CD14-positive monocyte (primary cell): ENCODE data around the gene GPR137C. TPM values are rescaled to one million over a fixed set of nuclear protein-coding genes. Genes with fewer than 3 reads are reported as not detected.

Experiments used
- DNase-seq, 3 donors: peaks; one replicate each; pipeline ENCODE4 v3.0.0-alpha.2; 2011 to 2022
- H2AFZ ChIP-seq: 2 replicates; pipeline ENCODE4 v1.6.0; 2012; ENCODE audit warnings: mild to moderate bottlenecking, low read depth, low read length, inconsistent platforms; ENCODE audit not compliant: insufficient read depth, poor library complexity, severe bottlenecking
- H3K27ac ChIP-seq, 2 donors: 1 replicate in 1 of 2; 2 replicates in 1 of 2; pipeline ENCODE4 v1.5.1; 2012 to 2013; ENCODE audit warnings: low read length in 2 of 2, control low read depth in 1 of 2, inconsistent platforms in 1 of 2, low read depth in 1 of 2, mild to moderate bottlenecking in 1 of 2
- H3K27me3 ChIP-seq, 2 donors: one replicate each; pipeline versions ENCODE4 v1.6.0 to v1.6.1; 2011 to 2013; ENCODE audit warnings: low read length in 2 of 2; ENCODE audit not compliant: control insufficient read depth in 2 of 2, insufficient read depth in 2 of 2
- H3K36me3 ChIP-seq, 2 donors: replicated peaks in 1 of 2; 1 replicate in 1 of 2; 2 replicates in 1 of 2; pipeline versions ENCODE4 v1.5.1 to v1.6.1; 2012 to 2013; ENCODE audit warnings: low read length in 2 of 2, control low read depth in 1 of 2, inconsistent platforms in 1 of 2, mild to moderate bottlenecking in 1 of 2; ENCODE audit not compliant: insufficient read depth in 2 of 2, control insufficient read depth in 1 of 2
- H3K4me1 ChIP-seq, 2 donors: 1 replicate in 1 of 2; 2 replicates in 1 of 2; pipeline versions ENCODE4 v1.5.1 to v1.6.1; 2012 to 2013; ENCODE audit warnings: low read length in 2 of 2, control low read depth in 1 of 2, inconsistent platforms in 1 of 2, mild to moderate bottlenecking in 1 of 2, moderate library complexity in 1 of 2; ENCODE audit not compliant: insufficient read depth in 2 of 2, control insufficient read depth in 1 of 2
- H3K4me2 ChIP-seq: replicated peaks from 2 replicates; pipeline ENCODE3; 2012; ENCODE audit warnings: low read length, moderate library complexity, mild to moderate bottlenecking; ENCODE audit not compliant: poor library complexity, severe bottlenecking; ENCODE audit errors: extremely low read depth
- H3K4me3 ChIP-seq, 3 experiments: fragments of 200-600 bp in 1 of 3; sonication (generic) in 1 of 3; replicated peaks in 1 of 3; 1 replicate in 2 of 3; 2 replicates in 1 of 3; pipeline ENCODE4 v1.5.1; 2011 to 2013; ENCODE audit warnings: low read length in 3 of 3, mild to moderate bottlenecking in 3 of 3, control low read depth in 2 of 3, low read depth in 2 of 3, inconsistent platforms in 1 of 3, moderate library complexity in 1 of 3
- H3K79me2 ChIP-seq: 2 replicates; pipeline ENCODE4 v1.6.0; 2012; ENCODE audit warnings: mild to moderate bottlenecking, control low read depth, inconsistent platforms, low read length, moderate library complexity; ENCODE audit not compliant: insufficient read depth
- H3K9ac ChIP-seq: 2 replicates; pipeline ENCODE4 v1.6.0; 2017; ENCODE audit warnings: low read length, mild to moderate bottlenecking; ENCODE audit not compliant: insufficient read depth, poor library complexity, severe bottlenecking
- H3K9me3 ChIP-seq, 2 donors: replicated peaks in 1 of 2; 1 replicate in 1 of 2; 2 replicates in 1 of 2; pipeline versions ENCODE4 v1.5.1 to v1.6.1; 2012 to 2013; ENCODE audit warnings: low read length in 2 of 2, control low read depth in 1 of 2; ENCODE audit not compliant: control insufficient read depth in 1 of 2, insufficient read depth in 1 of 2
- H4K20me1 ChIP-seq: 2 replicates; pipeline ENCODE4 v1.6.0; 2012; ENCODE audit warnings: mild to moderate bottlenecking, low read length, control low read depth, moderate library complexity; ENCODE audit not compliant: insufficient read depth
- H3K27ac Mint-ChIP-seq, 7 donors: one replicate each; pipeline ENCODE4 v1.8.0; 2020; ENCODE audit warnings: mild to moderate bottlenecking in 7 of 7, mixed read lengths in 7 of 7, moderate library complexity in 6 of 7, inconsistent platforms in 2 of 7
- H3K27me3 Mint-ChIP-seq, 3 donors: one replicate each; pipeline ENCODE4 v1.8.0; 2021 to 2022; ENCODE audit warnings: low read depth in 3 of 3, mild to moderate bottlenecking in 3 of 3, mixed read lengths in 3 of 3, moderate library complexity in 3 of 3, inconsistent platforms in 1 of 3
- H3K36me3 Mint-ChIP-seq, 2 donors: one replicate each; pipeline ENCODE4 v1.8.0; 2020; ENCODE audit warnings: mixed read lengths in 2 of 2, inconsistent platforms in 1 of 2, mild to moderate bottlenecking in 1 of 2
- H3K4me1 Mint-ChIP-seq: one replicate; pipeline ENCODE4 v1.8.0; 2020; ENCODE audit warnings: mild to moderate bottlenecking, mixed read lengths
- H3K4me3 Mint-ChIP-seq, 2 donors: one replicate each; pipeline ENCODE4 v1.8.0; 2020; ENCODE audit warnings: mild to moderate bottlenecking in 2 of 2, mixed read lengths in 2 of 2, moderate library complexity in 1 of 2
- H3K9me3 Mint-ChIP-seq, 7 donors: one replicate each; pipeline ENCODE4 v1.8.0; 2020 to 2022; ENCODE audit warnings: mixed read lengths in 7 of 7, mild to moderate bottlenecking in 6 of 7, moderate library complexity in 6 of 7, inconsistent platforms in 2 of 7
- WGBS: methylation state at CpG from one replicate; pipeline ENCODE4 v1.1.5; 2013; ENCODE audit warnings: missing lambda C conversion rate; ENCODE audit not compliant: insufficient coverage; 5-methylcytosine and 5-hydroxymethylcytosine counted together
- intact Hi-C, 2 donors: fragments of 100-400 bp; cut with micrococcal nuclease; formaldehyde crosslinking; loops; one replicate each; pipeline versions ENCODE4 v1.15.0 to v1.15.1; 2023
- polyA plus RNA-seq, 3 donors: library from polyadenylated mRNA; depleted of rRNA in 1 of 3; unstranded in 2 of 3; stranded (reverse) in 1 of 3; fragments of 300-500 nt in 2 of 3; fragments of >200 nt in 1 of 3; fragmentation: Illumina TruSeq in 2 of 3; gene quantifications; 1 replicate in 2 of 3; 2 replicates in 1 of 3; pipeline ENCODE4 v1.2.3, GENCODE V29; 2012 to 2021
- TF ChIP-seq, protein P1 (sequence below): fragments of 200-600 bp; IDR thresholded peaks from one replicate; pipeline ENCODE4 v1.8.0; 2022; ENCODE audit warnings: antibody characterized with exemption, mild to moderate bottlenecking

GPR137C gene
- polyA plus RNA-seq, 3 donors = 0.04 TPM; not detected in 2

DNA sequence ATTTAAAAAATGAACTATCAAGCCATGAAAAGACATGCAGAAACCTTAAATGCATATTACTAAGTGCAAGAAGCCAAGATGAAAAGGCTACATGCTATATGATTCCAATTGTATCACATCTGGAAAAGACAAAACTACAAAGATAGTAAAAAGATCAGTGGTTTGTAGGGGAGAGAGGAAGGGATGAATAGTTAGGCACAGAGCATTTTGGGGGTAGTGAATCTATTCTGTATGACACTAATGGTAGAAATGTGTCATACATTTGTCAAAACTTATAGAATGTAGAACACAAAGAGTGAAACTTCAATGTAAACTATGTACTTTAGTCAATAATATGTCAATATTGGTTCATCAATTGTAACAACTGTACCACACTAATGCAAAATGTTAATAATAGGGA is 21.2 kb upstream of the GPR137C start:
- Mint-ChIP-seq H3K27ac (no peak overlapping the region), H3K4me3 (no peak overlapping the region), H3K4me1 (no peaks in the 10 kb centered on the region), H3K36me3 (peaks cover 18 to 30% of the 10 kb centered on the region in 2 donors), H3K9me3 (no peaks in the 10 kb centered on the region), H3K27me3 (peaks cover 0 to 2% (median 0%) of the 10 kb centered on the region in 3 donors)
- Histone ChIP-seq H3K4me1 (no peaks in the 10 kb centered on the region), H2AFZ (no peak overlapping the region), H3K4me2 (no peak overlapping the region), H4K20me1 (no peaks in the 10 kb centered on the region), H3K27me3 (no peaks in the 10 kb centered on the region), H3K27ac (no peak overlapping the region), H3K9ac (no peak overlapping the region), H3K79me2 (no peaks in the 10 kb centered on the region), H3K4me3 (no peak overlapping the region), H3K9me3 (no peaks in the 10 kb centered on the region), H3K36me3 (peaks cover 7 to 33% of the 10 kb centered on the region in 2 donors)
- intact Hi-C loops = no loop called here
- TF ChIP-seq, protein P1, sequence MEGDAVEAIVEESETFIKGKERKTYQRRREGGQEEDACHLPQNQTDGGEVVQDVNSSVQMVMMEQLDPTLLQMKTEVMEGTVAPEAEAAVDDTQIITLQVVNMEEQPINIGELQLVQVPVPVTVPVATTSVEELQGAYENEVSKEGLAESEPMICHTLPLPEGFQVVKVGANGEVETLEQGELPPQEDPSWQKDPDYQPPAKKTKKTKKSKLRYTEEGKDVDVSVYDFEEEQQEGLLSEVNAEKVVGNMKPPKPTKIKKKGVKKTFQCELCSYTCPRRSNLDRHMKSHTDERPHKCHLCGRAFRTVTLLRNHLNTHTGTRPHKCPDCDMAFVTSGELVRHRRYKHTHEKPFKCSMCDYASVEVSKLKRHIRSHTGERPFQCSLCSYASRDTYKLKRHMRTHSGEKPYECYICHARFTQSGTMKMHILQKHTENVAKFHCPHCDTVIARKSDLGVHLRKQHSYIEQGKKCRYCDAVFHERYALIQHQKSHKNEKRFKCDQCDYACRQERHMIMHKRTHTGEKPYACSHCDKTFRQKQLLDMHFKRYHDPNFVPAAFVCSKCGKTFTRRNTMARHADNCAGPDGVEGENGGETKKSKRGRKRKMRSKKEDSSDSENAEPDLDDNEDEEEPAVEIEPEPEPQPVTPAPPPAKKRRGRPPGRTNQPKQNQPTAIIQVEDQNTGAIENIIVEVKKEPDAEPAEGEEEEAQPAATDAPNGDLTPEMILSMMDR = no peak
- DNase-seq = no peak

DNA sequence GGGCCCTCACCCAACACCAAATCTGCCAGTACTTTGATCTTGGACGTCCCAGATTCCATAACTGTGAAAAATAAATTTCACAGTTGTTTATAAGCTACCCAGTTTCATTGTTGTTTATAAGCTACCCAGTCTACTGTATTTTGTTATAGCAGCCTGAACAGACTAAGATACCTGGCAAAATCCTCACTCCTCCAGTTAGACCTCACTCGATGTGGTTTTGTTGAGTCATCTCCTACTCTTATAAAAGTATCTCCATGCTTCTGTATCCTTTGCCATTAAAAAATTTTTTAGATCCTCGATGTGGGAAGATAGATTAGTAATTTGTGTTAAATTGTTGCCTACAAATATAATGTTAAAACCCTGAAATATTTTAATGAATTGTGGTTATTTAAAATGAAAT is 16.4 kb upstream of the GPR137C start:
- no peak overlapping the region for H3K27ac Mint-ChIP-seq
- Histone ChIP-seq H3K4me3 (no peak overlapping the region), H3K4me2 (no peak overlapping the region), H2AFZ (no peak overlapping the region), H4K20me1 (no peaks in the 10 kb centered on the region), H3K27ac (no peak overlapping the region), H3K9me3 (no peaks in the 10 kb centered on the region), H3K9ac (no peak overlapping the region), H3K4me1 (peaks cover 17 to 22% of the 10 kb centered on the region in 2 donors), H3K79me2 (no peaks in the 10 kb centered on the region), H3K27me3 (no peaks in the 10 kb centered on the region), H3K36me3 (peaks cover 7 to 33% of the 10 kb centered on the region in 2 donors)
- H3K9me3 Mint-ChIP-seq = no peaks in the 10 kb centered on the region
- H3K4me3 Mint-ChIP-seq = no peak overlapping the region
- no CpG with 5 or more reads among the region's 3 CpGs for WGBS
- peaks cover 17% of the 10 kb centered on the region for H3K4me1 Mint-ChIP-seq
- TF ChIP-seq, protein P1 = no peak
- H3K36me3 Mint-ChIP-seq = peaks cover 27 to 33% of the 10 kb centered on the region in 2 donors
- DNase-seq = no peak
- intact Hi-C loops = no loop called here
- peaks cover 0 to 2% (median 0%) of the 10 kb centered on the region in 3 donors for H3K27me3 Mint-ChIP-seq
